ENCODE measurements around the gene OTOP3.

The OTOP3 gene

DNA sequence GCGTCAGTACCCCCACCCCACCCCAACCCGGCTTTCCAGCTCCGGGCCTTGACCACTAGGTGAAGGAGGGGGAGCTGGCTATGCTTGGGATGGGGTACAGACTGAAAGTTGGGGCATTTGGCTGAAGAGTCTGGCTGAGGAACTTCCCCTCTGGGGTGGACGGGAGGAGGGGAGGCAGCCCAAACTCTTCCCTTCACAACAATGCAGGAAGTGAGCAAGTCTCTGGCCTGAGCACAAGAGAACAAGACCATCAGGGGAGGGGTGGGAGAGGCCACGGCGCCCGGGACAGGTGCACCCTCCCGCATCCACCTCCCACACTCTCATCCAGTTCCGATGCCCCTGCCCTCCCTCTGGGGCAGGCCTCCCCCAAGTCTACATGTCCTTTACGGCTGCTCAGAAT is 18.3 kb upstream of the OTOP3 start:
- no peak for DNase-seq (ENCODE audit: low spot score)

DNA sequence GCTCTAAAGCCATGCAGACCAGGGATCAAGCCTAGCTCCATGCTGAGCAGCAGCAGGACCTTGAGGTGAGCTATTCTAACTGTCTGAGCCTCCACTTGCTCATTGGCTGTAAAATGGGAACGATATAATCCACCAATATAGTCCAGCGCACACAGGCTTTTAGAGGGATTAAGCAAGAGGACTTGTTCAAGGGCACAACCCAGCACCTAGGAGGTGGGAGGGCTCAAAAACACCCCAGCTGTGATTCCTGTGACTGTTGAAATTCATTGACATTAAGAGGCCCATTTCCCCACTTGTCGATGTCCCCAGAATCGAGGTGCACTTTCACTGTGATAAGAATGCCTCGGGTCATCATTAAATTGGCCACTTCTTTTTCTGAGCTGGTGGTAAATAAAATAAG is 16.8 kb upstream of the OTOP3 start:
- DNase-seq (ENCODE audit: low spot score), result no peak

DNA sequence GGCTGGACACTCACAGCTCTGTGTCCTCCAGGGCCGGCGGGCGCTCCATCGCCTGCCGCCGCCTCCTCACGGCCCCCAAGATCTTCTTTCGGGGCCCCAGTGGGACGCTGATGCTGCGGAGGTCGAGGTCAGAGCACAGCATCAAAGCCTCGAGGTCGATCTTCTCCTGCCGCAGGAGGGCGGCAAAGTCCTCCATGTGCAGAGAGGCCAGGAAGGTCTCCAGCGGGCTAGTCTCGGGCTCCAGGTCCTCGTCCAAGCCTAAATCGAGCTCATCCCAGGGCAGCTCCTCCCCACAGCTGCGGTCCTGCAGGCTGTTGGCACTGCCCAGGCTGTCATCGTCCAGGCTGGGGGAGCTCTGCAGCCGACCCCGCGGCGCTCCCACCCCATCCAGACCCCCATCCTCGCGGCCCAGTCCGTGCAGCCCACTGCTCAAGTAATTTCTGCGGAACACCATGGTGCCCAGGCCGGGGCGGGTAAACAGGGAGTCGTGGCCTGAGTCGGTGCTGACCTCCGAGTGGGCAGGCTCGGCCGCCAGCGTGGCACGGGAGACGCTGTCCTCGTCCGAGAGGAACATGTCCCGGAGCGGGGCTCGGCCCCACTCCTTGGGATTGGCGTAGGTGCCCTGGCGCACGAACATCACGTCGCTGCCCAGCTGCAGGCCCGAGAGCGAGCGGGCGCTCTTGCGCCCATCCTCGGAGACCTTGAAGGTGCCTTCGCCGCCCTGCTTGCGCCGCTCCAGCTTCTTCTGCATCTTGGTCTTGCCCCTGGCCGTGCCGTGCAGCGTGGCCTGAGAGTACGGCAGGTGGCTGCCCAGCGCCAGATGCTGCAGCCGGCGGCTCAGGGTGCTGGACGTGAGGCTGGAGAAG is 16.0 kb upstream of the OTOP3 start:
- DNase-seq (ENCODE audit: low spot score), result no peak

- DNase-seq (ENCODE audit: low spot score), result no peak
Measured at GRCh38 chr17:74920306-74920620, 15.4 kb upstream of the OTOP3 start.

- no peak for DNase-seq (ENCODE audit: low spot score)
Measured at GRCh38 chr17:74920642-74921025, 15.1 kb upstream of the OTOP3 start.

GRCh38 chr17:74921026-74921681 is 14.5 kb upstream of the OTOP3 start:
- no peak for DNase-seq (ENCODE audit: low spot score)

DNA sequence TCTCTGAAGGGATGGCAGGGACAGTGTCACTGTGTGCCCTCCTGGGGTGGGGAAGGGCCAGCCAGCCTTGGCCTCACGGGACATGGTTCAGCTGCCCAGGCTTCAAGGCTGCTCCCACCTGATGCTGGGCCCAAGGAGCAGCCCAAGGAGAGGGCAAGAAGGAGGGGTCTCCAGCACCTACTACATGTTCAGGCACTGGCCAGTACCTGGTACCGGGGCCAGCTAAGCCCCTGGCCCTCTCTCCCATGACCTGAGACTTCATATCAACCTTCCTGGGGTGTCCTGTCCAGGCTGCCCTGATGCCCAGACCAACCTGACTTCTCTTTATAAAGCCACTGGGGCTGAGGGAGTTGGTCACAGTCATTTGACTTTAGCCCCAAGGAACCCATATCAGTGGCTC is 13.9 kb upstream of the OTOP3 start:
- DNase-seq (ENCODE audit: low spot score), result no peak

- no peak for DNase-seq (ENCODE audit: low spot score)
Measured at GRCh38 chr17:74922172-74922571, 13.5 kb upstream of the OTOP3 start.

DNA sequence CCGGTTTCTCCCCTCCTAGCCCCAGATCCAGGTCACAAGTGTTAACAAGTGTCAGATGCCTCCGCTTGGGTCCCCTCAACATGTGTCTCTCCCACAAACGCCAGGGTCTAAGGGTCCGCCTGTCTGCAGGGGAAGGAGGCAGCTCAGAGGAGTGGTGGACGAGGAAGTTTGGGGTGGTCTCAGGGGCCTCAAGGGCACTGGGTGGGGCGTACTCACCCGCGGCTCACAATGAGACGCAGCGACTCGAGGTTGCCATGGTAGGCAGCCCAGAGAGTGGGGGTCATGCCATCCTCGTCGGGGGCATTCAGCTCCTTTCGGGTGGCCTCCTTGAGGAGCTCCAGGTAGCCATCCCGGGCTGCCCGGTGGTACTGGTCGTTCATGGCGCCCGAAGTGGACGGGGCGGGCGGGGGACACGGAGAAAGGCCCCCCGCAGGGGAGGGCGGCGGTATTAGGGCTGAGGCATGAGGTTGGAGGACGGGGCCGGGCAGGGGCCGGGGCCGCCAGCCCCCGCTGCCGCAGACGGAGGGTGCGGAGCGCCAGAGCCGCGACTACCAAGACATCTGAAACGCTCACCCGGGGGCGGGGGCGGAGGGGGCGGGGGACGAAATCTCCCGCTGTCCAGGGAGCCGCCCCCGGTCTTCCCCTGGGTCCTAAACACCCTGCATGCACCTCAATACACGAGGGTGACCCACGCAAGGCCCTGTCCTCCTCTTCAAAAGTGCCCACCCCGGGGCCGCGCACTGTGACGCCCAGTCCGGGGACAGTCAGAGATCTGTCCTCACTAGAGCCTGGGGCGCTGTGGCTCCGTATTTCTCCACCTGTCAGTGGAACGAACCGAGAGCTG is 12.8 kb upstream of the OTOP3 start, which contains the start of gene USH1G:
TSS of gene USH1G (minus strand) at position 562 of the 844 bp plus-strand sequence. CDS start at position 380, 182 bp downstream.
- no peak for DNase-seq (ENCODE audit: low spot score)

GRCh38 chr17:74923538-74924249 is 12.0 kb upstream of the OTOP3 start:
- no peak for DNase-seq (ENCODE audit: low spot score)

DNA sequence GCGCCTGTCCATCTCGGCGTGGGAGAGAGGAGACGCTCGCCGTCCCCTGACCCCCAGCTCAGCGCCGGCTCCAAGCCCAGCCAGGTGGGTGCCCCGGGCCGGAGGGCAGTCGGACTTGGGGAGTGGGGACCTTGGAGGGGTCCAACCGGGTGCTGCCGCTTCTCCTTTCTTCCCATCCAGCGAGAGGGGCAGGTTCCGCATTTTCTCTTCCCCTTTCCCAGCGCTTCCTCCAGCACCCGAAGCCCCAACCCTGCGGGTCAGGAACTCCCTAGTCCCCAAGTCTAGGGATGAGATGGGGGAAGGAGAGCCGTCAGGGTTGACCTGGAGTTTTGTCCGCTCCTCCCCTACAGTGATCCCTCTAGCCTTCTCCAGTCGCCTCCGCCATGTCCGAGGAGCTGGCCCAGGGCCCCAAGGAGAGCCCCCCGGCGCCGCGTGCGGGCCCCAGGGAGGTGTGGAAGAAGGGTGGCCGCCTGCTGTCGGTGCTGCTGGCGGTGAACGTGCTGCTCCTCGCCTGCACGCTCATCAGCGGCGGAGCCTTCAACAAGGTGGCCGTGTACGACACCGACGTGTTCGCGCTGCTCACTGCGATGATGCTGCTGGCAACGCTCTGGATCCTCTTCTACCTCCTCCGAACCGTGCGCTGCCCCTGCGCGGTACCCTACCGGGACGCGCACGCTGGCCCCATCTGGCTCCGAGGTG is 11.3 kb upstream of the OTOP3 start, which contains the start of gene OTOP2:
TSS of gene OTOP2 (plus strand) at position 24 of the 699 bp plus-strand sequence. CDS start at position 384, 360 bp downstream.
- DNase-seq (ENCODE audit: low spot score), result no peak

GRCh38 chr17:74925242-74925641 is 10.5 kb upstream of the OTOP3 start:
- no peak for DNase-seq (ENCODE audit: low spot score)

- DNase-seq (ENCODE audit: low spot score), result no peak
Measured at GRCh38 chr17:74928786-74929185, 6.9 kb upstream of the OTOP3 start.

GRCh38 chr17:74930535-74931036 is 5.1 kb upstream of the OTOP3 start:
- no peak for DNase-seq (ENCODE audit: low spot score)

DNA sequence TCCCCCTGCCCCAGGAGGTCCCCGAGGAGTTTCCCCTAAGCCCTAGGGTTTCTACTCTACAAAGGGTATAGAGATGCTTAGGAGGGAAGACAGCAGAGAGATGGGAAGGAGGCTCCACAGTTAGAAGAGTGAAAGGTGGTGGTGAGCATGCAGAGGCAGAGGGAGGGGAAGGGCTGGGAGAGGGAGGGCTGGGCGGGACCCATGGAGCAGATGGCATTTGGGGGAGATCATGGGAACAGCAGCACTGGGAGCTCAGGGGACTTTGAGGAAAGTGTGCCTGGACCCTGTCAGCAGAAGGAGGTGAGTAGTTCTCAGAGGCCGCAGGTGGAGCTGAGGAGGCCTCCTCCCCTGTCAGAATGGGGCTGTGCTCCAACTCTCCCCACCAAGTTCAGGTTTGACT is 650 bp upstream of the OTOP3 start:
- DNase-seq (ENCODE audit: low spot score), result no peak

DNA sequence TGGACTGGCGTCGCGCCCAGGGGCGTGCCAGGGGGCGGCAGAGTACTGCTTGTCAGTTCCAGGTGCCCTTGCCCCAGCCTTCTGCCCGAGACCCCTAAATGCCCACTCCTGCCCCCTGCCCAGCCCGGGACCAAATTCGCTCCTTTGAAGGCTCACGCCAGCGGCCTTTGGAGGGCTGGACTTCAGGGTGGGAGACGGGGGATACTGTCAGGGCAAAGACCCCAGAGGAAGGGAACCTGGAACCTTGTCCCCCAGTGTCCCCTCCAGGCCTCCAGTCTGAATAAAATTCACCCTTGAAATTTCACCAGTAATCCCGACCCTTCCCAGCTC is 737 bp downstream of the OTOP3 start:
- no peak for DNase-seq (ENCODE audit: low spot score)

DNA sequence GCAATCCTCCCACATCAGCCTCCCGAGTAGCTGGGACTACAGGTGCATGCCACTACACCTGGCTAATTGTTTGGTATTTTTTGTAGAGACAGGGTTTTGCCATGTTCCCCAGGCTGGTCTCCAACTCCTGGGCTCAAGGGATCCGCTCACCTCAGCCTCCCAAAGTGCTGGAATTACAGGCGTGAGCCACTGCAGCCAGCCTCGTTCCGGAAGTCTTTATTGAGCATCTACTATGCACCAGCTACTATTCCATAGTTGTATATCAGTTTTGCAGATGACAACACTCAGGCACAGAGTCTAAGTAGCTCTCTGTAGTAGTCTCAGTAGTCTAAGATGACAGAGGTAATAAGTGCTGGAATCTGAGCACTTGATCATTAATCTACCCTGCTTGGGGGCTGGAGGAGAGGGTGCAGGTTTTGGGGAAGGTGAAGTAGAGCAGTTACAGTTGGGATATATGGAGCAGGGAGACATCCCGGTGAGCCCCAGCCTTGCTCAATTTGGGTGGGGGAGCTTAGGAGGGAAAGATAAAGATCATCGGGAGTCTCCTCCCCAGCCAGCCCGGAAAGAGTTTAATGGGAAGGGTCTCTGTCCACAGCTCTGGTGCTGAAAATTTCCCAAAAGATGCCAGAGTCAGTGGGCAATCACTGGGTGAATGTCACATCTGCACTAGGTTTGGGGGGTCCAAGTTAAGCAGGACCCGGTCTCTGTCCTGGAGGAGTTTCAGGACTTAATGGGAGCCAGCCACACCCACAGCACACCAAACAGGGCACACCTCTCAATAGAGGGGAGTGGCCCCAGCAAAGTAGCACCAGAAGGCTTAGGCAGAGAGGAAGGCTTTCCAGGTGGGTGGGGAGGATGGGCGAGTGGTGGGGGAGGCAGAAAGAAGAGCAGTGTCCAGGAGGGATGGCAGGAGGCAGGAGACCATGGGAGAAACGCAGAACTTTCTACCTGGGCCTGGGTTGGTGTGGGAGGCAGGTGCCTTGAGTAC is 1.7 kb downstream of the OTOP3 start:
- no peak for DNase-seq (ENCODE audit: low spot score)

DNA sequence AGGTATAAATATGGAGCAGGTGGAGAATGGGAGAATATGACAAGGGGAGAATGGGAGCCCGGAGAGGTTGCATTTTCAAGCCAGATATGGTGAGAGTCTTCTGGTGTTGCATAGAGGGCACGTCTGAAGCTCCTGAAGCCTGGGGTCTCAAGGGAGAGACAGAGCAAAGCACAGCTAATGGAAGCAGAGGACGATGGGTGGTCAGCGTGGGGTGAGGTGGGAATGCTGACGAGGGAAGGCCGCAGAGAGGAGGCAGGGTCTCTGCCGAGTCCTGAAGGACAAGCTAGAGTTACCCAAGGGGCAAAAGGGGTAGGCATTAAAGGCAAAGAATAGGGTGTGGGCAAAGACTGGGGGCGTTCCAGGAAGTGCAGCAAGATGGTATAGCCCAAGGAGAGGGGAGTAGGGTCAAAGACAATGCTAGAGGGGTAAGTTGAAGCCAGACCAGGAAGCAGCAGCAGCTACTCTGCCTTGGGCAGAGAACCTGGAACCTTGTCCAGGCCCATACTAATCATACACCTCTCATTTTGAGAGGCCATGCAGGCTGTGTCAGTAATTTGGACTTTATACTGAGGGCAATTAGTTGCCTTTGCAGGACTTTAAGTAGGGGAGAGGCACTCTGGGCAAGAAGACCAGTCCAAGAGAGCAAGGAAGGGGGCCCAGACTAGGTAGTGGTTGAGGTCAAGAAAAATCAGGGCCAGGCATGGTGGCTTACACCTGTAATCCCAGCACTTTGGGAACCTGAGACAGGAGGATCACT is 2.7 kb downstream of the OTOP3 start:
- no peak for DNase-seq (ENCODE audit: low spot score)

DNA sequence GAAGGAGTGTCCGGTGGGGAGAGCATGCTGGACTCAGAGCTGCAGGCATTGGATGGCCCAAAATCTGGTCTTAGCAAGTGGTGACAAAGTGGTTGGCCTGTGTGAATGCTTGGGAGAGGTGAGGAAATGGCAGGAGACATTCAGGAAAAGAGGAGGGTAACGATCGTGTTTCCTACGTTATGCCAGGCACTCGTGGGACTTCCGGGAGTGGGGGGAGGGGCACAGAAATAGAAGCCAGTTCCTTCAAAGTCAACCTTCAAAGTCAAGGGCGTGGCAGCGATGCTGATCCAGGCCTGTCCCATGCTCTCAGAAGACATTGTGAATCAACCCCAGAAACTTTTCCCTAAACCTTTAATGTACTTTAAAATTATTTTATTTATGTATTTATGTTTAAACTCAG is 3.8 kb downstream of the OTOP3 start:
- DNase-seq (ENCODE audit: low spot score), result no peak
